Tibial nerve (tissue), 4 donors: Measurements from ENCODE around the gene ERG. TPM values are rescaled to one million over a fixed set of nuclear protein-coding genes. Genes with fewer than 3 reads are reported as not detected.

ENCODE experiments used
- DNase-seq, 2 donors: peaks; one replicate each; pipeline ENCODE4 v3.0.0-alpha.2; 2019; ENCODE audit warnings: low spot score in 2 of 2
- H3K27ac ChIP-seq, 4 donors: fragments of 200-600 bp; sonication (generic) in 3 of 4; one replicate each; pipeline ENCODE4 v1.5.1; 2017 to 2019; ENCODE audit warnings: mild to moderate bottlenecking in 1 of 4
- H3K27me3 ChIP-seq, 2 donors: fragments of 200-600 bp; sonication (generic) in 1 of 2; one replicate each; pipeline versions ENCODE4 v1.5.1 to v1.6.0; 2017 to 2019
- H3K36me3 ChIP-seq, 3 donors: fragments of 200-600 bp; sonication (generic); one replicate each; pipeline ENCODE4 v1.5.1; 2018 to 2019
- H3K4me1 ChIP-seq, 4 donors: fragments of 200-600 bp; sonication (generic) in 3 of 4; one replicate each; pipeline ENCODE4 v1.5.1; 2017 to 2019
- H3K4me3 ChIP-seq, 4 donors: fragments of 200-600 bp; sonication (generic) in 3 of 4; one replicate each; pipeline ENCODE4 v1.5.1; 2017 to 2019; ENCODE audit warnings: mild to moderate bottlenecking in 1 of 4, moderate library complexity in 1 of 4
- H3K9me3 ChIP-seq, 4 donors: fragments of 200-600 bp; sonication (generic) in 3 of 4; one replicate each; pipeline ENCODE4 v1.5.1; 2017 to 2019
- EP300 ChIP-seq, 2 donors: sonication (generic); formaldehyde crosslinking; IDR thresholded peaks; one replicate each; pipeline ENCODE4 v1.6.1; 2017; ENCODE audit warnings: antibody characterized with exemption in 2 of 2, mild to moderate bottlenecking in 1 of 2
- POLR2A ChIP-seq, 2 donors: fragments of 450-650 bp; IDR thresholded peaks; one replicate each; pipeline ENCODE4 v1.6.1; 2017; ENCODE audit warnings: antibody characterized with exemption in 2 of 2, mild to moderate bottlenecking in 2 of 2, moderate library complexity in 2 of 2
- WGBS, 2 donors: methylation state at CpG; one replicate each; pipeline ENCODE4 v1.1.5; 2018; 5-methylcytosine and 5-hydroxymethylcytosine counted together
- total RNA-seq, 4 donors: library from RNA; depleted of rRNA; stranded (reverse); fragments of >200 nt; gene quantifications; one replicate each; pipeline ENCODE4 v1.1.0, GENCODE V29; 2016
- TF ChIP-seq, protein P1 (sequence below), 5 experiments: fragments of 200-600 bp in 3 of 5; fragments of 450-650 bp in 2 of 5; sonication (generic) in 3 of 5; IDR thresholded peaks; one replicate each; pipeline ENCODE4 v1.5.1; 2016 to 2019; ENCODE audit warnings: antibody characterized with exemption in 5 of 5, mild to moderate bottlenecking in 3 of 5, moderate library complexity in 2 of 5

ERG gene
- total RNA-seq, 4 donors from 2014 or later, result 5.9 to 20.4 (median 17.6) TPM

DNA sequence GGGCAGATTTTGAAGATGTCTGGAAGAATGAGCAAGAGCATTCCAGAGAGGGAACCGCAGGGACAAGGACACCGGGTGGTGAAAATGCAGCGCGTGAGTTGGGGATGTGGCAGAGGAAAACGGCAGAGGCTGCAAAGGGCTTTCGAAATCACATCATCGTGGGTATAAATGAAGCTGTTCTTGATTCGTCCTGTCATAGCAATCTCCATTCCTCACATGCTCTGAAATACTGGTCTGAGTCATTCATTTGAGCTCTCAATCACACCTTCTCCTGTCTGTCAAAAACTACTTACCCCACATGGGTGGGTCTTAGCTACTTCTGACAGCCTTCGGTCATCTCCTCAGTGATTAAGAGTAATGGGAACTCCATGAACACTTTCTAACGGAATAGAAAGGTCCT, 81.5 kb downstream of the ERG start:
- peaks cover 0 to 5% (median 0%) of the 10 kb centered on the region in 4 donors for H3K9me3 ChIP-seq
- WGBS, 2 donors, result 81 to 84% methylated on average over 10 of the region's 10 CpGs
- H3K27me3 ChIP-seq, result no peaks in the 10 kb centered on the region
- H3K27ac ChIP-seq, result no peak overlapping the region
- H3K4me1 ChIP-seq, result no peaks in the 10 kb centered on the region
- DNase-seq, result no peak
- H3K36me3 ChIP-seq, result no peaks in the 10 kb centered on the region
- TF ChIP-seq POLR2A (IDR thresholded peaks at IDR 0.05) (no peak), EP300 (IDR thresholded peaks at IDR 0.05) (no peak)
- TF ChIP-seq, protein P1, sequence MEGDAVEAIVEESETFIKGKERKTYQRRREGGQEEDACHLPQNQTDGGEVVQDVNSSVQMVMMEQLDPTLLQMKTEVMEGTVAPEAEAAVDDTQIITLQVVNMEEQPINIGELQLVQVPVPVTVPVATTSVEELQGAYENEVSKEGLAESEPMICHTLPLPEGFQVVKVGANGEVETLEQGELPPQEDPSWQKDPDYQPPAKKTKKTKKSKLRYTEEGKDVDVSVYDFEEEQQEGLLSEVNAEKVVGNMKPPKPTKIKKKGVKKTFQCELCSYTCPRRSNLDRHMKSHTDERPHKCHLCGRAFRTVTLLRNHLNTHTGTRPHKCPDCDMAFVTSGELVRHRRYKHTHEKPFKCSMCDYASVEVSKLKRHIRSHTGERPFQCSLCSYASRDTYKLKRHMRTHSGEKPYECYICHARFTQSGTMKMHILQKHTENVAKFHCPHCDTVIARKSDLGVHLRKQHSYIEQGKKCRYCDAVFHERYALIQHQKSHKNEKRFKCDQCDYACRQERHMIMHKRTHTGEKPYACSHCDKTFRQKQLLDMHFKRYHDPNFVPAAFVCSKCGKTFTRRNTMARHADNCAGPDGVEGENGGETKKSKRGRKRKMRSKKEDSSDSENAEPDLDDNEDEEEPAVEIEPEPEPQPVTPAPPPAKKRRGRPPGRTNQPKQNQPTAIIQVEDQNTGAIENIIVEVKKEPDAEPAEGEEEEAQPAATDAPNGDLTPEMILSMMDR (IDR thresholded peaks at IDR 0.05), result no peak
- H3K4me3 ChIP-seq, result no peak overlapping the region

DNA sequence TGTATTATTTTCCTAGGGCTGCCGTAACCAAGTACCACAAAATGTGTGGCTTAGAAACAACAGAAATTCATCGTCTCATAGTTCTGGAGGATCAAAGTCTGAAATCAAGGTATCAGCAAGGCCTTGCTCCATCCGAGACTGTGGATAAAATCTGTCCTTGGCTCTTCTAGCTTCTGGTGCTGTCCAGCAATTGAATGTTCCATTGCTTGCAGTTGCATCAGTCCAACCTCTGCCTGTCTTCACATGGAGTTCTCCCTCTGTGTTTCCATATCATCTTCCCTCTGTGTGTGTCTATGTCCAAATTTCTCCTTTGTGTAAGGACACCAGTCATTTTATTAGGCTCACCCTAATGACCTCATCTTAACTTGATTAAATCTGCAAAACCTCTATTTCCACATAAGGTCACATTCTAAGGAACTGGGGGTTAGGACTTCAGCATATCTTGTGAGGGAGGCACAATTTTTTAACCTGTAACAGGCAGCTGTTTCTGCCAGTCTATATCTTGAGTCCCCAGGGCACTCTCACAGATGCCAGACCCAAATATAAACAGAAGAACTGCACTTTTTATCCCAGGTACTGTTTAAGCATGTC, 84.2 kb downstream of the ERG start:
- Histone ChIP-seq H3K27me3 (no peaks in the 10 kb centered on the region), H3K4me3 (no peak overlapping the region), H3K27ac (no peak overlapping the region), H3K9me3 (peaks cover 0 to 5% (median 0%) of the 10 kb centered on the region in 4 donors), H3K36me3 (no peaks in the 10 kb centered on the region), H3K4me1 (no peaks in the 10 kb centered on the region)
- DNase-seq, result no peak
- no peak for TF ChIP-seq POLR2A (IDR thresholded peaks at IDR 0.05)
- TF ChIP-seq EP300 (IDR thresholded peaks at IDR 0.05), result no peak
- TF ChIP-seq, protein P1 (IDR thresholded peaks at IDR 0.05), result no peak
- WGBS, 2 donors, result 89% methylated on average over 3 of the region's 3 CpGs

DNA sequence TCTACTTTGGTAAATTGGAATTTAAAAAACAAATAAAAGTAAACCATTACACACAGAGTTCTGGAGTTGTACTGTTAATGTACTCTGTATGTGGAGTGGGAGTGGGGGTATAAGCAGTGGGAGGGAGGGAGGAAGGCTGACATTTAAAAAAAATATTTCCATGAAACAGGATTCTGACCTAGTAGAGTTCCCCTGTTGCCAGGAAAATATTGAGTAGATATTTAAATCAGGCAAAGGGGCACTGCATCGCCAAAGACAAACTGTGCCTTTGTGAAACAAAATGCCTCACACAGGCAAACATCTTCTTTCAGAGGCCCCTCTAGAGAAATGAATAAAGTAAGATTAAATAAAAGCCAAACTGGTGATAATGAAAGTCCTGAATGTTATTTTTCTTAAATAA, 87.8 kb downstream of the ERG start:
- Histone ChIP-seq H3K36me3 (no peaks in the 10 kb centered on the region), H3K9me3 (peaks cover 0 to 5% (median 2%) of the 10 kb centered on the region in 4 donors), H3K27ac (no peak overlapping the region), H3K4me1 (no peaks in the 10 kb centered on the region), H3K4me3 (no peak overlapping the region), H3K27me3 (no peaks in the 10 kb centered on the region)
- TF ChIP-seq EP300 (IDR thresholded peaks at IDR 0.05) (no peak), POLR2A (IDR thresholded peaks at IDR 0.05) (no peak)
- TF ChIP-seq, protein P1 (IDR thresholded peaks at IDR 0.05), result no peak
- WGBS, 2 donors, result 42 to 43% methylated on average over 1 of the region's 1 CpG
- DNase-seq, result no peak

DNA sequence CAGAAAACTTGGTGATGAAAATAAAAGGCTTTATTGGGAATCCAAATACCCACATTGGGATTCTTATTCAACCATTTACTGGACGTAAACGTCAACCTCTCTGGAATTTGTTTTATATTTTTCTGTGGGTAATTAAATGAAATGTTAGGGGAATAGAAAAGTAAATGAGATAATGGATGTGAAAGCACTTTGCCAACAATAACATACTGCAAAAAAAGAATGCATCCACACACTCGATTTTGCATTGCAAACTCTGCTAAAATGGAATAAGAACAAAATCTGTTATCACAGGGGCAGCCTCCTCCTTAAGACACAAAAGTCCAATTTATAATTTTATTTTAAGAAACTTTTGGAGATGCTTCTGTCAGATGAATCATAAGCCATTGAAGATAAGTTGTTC, 88.4 kb downstream of the ERG start:
- no peak for DNase-seq
- Histone ChIP-seq H3K4me1 (no peaks in the 10 kb centered on the region), H3K9me3 (peaks cover 0 to 5% (median 2%) of the 10 kb centered on the region in 4 donors), H3K27ac (no peak overlapping the region), H3K27me3 (no peaks in the 10 kb centered on the region), H3K36me3 (no peaks in the 10 kb centered on the region), H3K4me3 (no peak overlapping the region)
- TF ChIP-seq POLR2A (IDR thresholded peaks at IDR 0.05), result no peak
- TF ChIP-seq, protein P1 (IDR thresholded peaks at IDR 0.05), result no peak
- TF ChIP-seq EP300 (IDR thresholded peaks at IDR 0.05), result no peak
- WGBS, 2 donors, result 27 to 38% methylated on average over 3 of the region's 3 CpGs

DNA sequence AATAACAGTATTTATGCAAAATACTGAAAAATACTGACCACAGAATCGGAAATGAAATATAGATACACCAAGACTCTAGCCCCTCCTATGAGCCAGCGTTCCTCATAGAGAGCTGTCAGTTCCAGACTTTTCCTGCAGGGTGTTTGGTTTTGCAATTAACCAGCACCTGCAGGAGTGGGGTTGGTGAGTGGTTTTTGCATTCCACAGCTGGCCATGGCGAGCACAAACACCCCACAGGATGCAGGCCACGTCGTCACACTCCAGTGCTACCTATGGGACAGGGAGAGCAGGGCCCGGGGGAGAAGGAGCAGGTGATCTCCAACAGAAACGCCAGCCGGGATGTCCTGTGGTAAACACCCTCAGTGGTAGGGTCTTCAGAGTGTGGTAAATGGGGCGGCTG, 94.1 kb downstream of the ERG start:
- Histone ChIP-seq H3K4me1 (no peaks in the 10 kb centered on the region), H3K27ac (no peak overlapping the region), H3K9me3 (peaks cover 0 to 4% (median 0%) of the 10 kb centered on the region in 4 donors), H3K27me3 (no peaks in the 10 kb centered on the region), H3K4me3 (no peak overlapping the region), H3K36me3 (no peaks in the 10 kb centered on the region)
- WGBS, 2 donors, result 71% methylated on average over 9 of the region's 9 CpGs
- TF ChIP-seq, protein P1 (IDR thresholded peaks at IDR 0.05), result no peak
- TF ChIP-seq EP300 (IDR thresholded peaks at IDR 0.05) (no peak), POLR2A (IDR thresholded peaks at IDR 0.05) (no peak)
- no peak for DNase-seq
